ENCODE results near the gene HTRA2.

- TF ChIP-seq, protein P1, sequence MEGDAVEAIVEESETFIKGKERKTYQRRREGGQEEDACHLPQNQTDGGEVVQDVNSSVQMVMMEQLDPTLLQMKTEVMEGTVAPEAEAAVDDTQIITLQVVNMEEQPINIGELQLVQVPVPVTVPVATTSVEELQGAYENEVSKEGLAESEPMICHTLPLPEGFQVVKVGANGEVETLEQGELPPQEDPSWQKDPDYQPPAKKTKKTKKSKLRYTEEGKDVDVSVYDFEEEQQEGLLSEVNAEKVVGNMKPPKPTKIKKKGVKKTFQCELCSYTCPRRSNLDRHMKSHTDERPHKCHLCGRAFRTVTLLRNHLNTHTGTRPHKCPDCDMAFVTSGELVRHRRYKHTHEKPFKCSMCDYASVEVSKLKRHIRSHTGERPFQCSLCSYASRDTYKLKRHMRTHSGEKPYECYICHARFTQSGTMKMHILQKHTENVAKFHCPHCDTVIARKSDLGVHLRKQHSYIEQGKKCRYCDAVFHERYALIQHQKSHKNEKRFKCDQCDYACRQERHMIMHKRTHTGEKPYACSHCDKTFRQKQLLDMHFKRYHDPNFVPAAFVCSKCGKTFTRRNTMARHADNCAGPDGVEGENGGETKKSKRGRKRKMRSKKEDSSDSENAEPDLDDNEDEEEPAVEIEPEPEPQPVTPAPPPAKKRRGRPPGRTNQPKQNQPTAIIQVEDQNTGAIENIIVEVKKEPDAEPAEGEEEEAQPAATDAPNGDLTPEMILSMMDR (IDR thresholded peaks at IDR 0.05) = no peak
- no peak for TF ChIP-seq POLR2A (IDR thresholded peaks at IDR 0.05)
Observed at GRCh38 chr2:74544634-74545033, 14.9 kb downstream of the HTRA2 start.
